NCI-H2081 treated with DMSO at 0.1 percent for 48 hours (cell line): Measurements from ENCODE around the gene CCDC197.

Experiments used
- DNase-seq: peaks from one replicate; lab custom pipeline; 2025; lab: John Stamatoyannopoulos, UW

The CCDC197 gene

GRCh38 chr14:94026173-94026888, 29.2 kb downstream of the CCDC197 start, which contains the start of gene OTUB2:
Gene OTUB2, plus strand, starts transcription at chr14:94026340. Its CDS starts 198 bp downstream, at chr14:94026538.
- peak; percentile 90 for DNase-seq

DNA sequence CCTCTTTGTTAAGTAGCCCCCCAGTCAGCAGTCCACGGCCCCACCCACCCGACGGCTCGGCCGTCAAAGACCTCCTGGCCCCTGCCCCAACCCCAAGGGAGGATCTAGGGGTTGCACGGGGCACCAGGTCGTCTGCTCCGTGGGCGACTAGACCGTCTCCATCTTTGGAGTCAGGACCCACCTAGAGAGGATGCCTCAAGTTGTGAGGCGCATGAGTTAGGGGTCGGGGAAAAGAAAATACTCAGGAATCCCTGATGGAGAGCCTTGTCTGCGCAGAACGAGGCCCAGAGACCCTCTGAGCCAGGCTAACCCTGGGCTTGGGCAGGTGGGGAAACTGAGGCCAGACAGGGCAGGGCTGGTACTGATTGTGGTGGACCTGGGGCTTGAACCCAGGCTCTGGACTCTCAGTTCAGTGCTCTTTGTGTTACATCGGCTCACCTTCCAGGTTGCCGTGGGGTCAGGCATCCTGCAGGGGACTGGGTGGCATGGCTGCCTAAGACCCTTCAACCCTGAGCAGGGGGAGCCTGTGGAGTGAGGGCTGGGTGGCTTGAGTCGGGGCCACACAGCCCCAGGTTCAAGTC, 29.9 kb downstream of the CCDC197 start:
- DNase-seq = no peak

- DNase-seq = no peak
Measured at GRCh38 chr14:94027566-94028449, 30.7 kb downstream of the CCDC197 start.

DNA sequence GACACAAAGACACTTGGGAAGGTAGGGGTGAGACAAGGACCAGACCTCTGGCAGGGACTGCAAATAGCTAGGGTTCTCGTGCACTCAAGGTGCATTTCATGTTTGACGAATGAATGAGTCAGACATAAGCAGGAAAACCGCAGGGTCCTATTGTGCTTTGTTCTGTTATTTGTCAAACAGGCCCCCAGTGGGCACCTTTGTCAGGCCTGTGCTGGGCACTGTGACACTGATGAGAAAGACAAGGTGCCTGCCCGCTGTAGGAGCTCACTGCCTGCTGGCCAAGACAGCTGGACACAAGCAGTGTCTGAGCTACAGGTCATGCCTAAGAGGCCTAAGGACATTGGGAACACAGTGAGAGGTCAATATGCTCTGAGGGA, 31.3 kb downstream of the CCDC197 start:
- DNase-seq = no peak

GRCh38 chr14:94029265-94029664, 32.2 kb downstream of the CCDC197 start:
- DNase-seq = no peak

DNA sequence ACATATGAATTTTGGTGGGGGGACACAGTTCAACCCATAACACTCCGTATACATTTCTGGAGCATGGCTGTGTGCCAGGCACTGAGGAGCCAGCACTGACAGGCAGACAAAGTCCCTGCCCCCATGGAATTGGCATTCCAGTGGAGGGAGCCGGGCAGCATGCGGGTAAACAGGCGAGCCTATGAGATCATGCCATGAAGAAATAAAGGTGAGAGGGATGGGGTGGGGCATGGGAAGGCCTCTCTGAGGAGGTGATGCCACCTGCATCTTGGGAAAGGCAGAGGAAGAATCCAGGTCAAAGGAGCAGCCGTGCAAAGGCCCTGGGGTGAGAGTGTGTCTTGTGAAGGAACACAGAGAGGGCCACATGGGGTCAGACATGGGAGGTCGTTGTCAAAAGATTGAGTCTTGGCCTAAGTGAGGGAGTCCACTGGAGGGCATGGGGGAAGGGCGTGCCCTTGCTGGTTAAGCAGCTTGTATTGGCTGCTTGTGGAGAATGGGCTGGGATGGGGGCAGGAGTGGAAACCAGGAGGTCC, 32.6 kb downstream of the CCDC197 start:
- no peak for DNase-seq

DNA sequence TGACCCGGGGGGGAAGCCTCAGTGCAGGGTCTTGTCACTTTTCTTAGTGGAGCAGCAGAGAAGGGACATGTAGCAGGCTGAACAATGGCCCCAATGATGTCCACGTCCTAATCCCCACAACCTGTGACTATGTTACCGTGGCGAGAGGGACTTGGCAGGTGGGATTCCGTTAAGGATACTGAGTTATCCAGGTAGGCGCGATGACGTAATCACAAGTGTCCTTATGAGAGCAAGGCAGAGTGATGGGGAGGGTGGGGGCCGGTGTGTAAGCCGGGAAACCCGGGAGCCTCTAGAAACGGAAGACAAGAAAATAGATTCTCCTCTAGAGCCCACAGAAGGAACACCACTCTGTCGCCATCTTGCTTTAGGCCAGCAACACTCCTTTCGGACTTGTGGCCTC, 33.5 kb downstream of the CCDC197 start:
- DNase-seq = no peak

DNA sequence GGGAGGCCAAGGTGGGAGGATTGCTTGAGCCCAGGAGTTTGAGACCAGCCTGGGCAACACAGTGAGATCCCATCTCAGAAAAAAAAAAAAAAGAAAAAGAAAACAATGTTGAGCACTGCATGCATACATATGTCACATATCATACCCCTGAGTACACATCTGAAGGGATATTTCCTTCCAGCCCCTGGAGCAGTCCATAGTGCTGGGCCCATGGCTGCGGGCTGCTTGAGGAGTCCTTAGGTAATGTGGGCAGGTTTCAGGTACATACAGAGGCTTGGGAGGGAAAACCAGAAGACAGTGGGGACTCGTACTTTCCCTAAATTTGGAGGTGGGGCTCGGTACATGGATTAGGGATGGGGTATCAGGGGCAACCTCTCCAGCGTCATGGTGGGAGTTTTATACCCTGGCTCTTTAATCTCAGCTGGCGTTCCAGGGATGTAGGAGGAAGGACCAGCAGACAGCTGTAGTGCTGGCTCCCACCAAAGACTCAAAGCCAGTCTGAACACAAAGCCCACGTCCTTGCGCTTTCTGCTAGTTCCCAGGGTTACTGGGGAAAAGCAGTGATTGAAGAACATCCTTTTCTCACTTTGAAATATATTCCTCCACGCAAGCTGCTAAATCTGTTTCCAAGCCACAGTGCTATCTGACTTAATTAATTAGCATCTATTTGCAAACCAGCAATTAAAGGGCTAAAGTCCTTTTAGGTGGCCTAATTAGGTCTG, 34.2 kb downstream of the CCDC197 start:
- DNase-seq = no peak

DNA sequence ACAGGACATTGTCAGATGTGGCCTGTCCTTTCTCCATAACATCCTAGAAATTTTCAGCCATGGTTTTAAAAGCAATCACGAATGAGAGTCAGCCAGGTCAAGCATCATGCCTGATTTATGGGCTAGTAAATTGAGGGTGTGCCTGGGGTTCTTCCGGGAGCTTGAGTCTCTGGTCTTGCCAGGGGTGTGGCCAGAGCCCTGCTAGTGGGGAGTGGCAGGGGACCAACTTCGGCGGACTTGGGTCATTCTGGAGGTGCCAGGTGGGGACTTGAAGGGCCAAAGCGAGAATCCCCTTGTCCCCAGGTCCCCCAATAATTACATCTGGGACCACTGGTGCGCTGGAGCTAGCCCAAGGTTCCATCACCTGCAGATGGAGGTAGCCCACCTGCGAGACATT, 34.8 kb downstream of the CCDC197 start:
- no peak for DNase-seq

DNA sequence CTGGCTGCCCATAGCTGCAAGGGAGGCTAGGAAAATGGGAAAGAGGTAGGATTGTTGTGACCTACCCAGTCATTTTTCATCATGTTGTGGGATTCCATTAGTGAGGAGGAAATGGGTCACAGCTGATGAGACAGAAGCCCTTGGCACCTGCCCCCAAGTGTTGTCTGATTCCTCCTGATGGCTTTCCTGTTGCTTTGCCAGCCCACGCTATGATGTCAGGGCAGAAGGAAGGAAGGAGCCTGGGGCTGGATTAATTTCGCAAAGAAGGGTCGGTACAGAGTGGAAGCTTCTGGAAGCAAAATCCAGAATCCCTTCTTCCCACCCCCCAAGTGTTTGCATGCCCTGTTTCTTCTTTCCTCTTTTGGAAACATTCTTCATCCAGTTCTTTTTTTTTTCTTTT, 37.8 kb downstream of the CCDC197 start:
- DNase-seq = no peak

DNA sequence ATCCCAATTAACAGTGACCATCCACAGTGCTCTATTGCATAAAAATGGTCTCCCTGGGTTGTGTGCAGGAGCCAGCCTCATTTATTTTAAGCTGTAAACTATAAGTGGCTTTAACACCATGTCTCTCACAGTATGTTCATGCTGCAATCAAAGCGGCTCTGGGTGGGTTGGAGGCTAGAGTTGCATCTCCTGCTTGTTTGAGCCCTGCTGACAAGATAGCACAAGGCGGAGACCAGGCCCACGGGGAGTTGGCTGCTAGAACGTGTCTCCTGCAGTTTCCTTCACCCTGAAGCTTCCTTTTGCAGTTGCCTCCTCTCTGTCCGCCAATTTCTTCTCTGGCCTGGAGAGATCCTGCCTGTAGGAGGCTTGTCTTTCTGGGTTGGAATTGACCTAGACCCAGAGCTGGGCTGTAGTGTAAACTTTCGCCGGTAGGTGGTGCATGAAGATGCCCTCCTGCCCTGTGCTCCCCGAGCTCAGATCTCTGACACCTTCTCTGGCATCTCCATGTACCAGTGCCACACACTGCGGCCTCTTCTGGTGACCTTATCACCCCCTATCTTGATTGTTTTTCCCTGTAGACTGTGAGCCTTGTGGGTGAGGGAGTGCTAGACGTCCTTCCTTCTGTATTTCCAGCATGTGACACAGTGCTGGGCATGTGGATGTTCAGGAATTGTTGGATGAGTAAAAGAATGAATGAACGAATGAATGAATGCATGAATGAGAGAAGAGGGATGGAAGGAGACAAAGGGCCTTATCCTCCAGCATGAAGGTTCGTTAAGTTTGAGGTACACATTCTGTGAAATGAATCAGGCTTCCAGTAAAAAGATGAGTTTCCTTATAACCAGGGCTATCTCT, 39.4 kb downstream of the CCDC197 start:
- no peak for DNase-seq

DNA sequence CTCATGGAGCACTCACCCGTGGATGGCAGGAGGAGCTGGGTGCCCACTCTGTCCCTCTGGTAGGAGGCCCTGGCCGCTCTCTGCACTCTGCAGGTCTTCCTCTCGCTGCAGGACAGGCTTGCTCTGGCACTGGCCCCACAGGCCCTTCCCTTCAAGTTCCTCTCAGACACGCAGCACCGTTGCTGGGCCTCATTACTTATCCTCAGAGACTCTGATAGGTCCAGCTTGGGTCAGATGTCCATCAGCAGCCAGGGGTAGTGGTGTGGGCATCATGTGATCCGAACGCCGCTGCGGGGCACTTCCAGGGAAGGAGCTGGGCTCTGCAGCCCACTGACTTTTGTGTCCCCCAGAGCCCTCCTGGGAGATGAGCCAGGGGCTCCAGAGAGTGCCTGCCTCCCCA, 40.9 kb downstream of the CCDC197 start:
- DNase-seq = no peak

DNA sequence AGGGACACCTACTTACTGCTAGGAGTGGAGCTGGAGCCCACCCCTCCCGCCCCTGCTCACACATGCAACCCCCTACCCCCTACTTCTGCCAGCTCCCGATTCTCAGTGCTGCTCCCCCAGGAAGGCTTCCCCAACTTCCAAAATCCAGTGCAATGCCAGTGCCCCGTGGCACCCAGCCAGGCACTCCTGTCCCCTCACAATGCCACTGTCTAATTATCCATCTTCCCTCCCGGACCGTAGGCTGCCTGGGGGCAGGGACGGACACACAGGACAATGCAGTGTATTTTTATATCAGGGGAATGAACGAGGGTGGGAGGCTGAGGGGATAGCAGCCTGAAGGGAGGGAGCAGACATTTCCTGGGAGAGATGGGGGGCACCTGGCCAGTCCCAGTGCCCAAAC, 41.4 kb downstream of the CCDC197 start:
- no peak for DNase-seq

GRCh38 chr14:94038921-94039629, 42.0 kb downstream of the CCDC197 start:
- no peak for DNase-seq

DNA sequence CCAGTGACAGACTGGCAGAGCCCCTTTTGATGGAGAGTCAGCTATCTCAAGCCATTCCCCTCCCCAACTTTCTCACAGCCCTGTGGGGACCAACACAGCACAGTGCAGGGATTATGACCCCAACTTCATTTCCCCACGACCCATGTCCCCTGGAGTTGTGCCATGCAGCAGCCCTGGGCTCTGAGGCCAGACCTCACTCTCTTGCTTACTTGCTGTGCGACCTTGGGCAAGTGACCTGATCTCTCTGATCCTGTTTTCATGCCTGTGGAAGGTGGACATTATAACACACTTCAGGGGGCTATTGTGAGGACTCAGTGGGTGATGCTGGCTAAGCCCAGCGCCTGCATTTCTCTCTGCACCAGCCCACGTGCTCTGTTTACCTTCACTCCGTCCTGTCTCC, 43.1 kb downstream of the CCDC197 start:
- no peak for DNase-seq

DNA sequence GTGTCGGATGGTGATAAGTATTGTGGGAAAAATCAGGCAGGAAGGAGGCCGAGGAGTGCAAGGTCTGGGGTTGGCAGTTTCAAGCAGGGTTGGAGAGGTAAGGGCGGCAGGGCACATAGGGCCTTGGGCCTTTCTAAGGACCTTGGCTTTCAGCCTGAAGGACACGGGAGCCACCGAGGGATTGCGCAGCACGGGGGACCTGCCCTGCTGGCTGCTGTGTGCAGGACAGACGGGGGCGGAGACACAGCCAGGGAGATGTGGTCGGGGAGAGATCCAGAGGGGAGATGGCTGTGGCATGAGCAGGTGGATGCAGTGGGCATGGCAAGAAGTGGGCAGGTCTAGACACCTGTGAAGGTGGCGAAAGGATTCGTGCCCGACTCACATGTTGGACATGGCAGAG, 43.7 kb downstream of the CCDC197 start:
- no peak for DNase-seq

GRCh38 chr14:94041551-94042346, 44.6 kb downstream of the CCDC197 start:
- DNase-seq = no peak

- DNase-seq = no peak
Measured at GRCh38 chr14:94042433-94043091, 45.5 kb downstream of the CCDC197 start.
